GM18873 (cell line): ENCODE measurements around the gene NMT1.

ENCODE experiments used
- ATAC-seq: cut with Tn5 transposase; IDR thresholded peaks from one replicate; pipeline ENCODE4 v1.9.1; 2021; ENCODE audit warnings: mild to moderate bottlenecking, moderate library complexity, moderate number of reproducible peaks; ENCODE audit not compliant: unreplicated experiment, low FRiP score

The NMT1 gene

DNA sequence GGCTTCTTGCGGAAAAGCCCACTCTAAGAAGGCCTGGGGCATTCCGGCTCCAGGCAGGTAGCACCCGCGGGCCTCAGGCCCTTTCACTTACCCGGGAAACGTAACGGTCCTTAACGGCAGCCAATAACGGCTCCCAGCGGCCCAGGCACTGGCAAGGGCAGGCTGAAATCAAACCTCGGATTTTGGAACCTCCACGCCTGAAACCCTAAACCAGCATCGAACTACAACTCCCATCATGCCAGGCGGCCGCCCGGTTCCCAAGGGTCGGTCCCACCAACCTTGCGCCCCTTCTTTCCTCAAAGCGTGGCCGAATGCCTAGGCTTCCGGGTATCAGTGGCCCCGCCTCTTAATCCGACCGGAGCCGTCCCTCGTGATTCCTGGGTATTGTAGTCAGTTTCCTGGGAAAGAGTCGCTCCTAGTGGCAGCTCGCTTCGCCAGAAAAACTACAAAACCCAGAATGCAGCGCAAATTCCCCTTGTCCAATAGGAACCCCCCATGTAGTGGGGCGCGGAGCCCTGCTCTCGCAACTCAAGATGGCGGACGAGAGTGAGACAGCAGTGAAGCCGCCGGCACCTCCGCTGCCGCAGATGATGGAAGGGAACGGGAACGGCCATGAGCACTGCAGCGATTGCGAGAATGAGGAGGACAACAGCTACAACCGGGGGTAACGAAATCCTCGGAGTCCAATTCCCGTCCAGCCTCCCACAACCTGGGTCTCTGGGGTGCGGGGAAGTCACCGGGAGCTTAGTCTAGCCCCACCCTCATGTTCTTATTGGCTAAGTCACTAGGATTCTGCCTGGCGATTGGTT, at the start of gene NMT1:
NMT1 (plus strand) TSS at position 521 of the 809 bp plus-strand sequence; CDS start at position 534, 13 bp downstream.
- peak; percentile 89 for ATAC-seq

DNA sequence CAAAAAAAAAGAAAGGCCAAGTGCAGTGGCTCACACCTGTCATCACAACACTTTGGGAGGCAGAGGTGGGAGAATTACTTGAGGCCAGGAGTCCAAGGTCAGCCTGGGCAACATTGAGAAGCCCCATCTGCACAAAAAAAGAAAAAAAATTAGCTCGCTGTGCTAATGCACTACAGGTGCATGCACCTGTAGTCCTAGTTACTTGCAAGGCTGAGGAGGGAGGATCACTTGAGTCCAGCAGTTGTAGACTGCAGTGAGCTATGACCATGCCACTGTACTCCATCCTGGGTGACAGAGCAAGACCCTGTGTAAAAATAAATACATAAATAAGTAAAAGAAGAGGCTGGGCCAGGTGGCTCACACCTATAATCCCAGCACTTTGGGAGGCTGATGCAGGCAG, 49.4 kb upstream of the NMT1 start:
- ATAC-seq, result no peak

DNA sequence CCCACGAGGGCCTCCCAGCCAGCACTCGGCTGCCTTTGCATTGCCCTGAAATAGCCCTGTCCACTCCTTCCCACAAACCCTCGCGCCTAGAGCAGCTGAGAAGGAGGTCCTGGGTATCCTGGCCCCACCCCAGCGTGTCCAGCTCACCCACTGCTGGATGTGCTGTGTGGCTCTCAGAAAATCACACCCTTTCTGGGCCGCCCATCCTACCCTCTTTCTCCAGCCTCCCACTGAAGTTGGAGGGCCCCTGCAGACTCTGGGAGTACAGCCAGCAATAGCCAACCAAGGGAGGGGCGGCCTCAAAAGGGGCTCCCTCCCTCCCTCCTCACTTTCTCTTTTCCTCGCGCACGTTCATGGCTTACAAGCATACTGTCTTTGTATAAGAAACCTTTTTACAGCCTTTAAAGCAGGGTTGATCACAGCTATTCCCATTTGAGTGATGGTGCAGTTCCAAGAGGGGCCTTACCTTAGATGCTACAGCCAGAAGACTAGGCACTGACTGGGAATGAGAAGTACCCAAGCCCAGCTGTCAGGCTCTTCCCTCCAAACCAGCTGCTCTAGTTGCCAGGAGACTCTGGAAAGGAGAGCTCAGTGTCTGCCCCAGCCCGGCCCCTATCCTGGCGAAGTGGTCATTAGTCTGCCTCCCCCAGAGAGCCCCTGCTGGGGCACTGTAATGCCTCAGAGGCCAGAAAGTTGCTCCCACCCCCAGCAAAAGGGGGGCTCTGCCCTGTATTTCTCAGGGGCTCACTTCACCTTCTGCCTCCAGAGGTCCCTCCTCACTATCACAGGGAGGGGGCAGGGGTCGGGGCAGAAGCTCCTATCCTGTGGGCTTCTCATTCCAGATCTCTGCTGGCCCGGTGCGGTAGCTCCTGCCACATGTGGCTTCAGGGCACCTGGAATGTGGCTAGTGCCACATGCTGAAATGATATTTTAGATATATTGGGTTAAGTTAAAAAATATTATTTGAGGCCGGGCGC, 47.8 kb upstream of the NMT1 start:
- ATAC-seq, result no peak

DNA sequence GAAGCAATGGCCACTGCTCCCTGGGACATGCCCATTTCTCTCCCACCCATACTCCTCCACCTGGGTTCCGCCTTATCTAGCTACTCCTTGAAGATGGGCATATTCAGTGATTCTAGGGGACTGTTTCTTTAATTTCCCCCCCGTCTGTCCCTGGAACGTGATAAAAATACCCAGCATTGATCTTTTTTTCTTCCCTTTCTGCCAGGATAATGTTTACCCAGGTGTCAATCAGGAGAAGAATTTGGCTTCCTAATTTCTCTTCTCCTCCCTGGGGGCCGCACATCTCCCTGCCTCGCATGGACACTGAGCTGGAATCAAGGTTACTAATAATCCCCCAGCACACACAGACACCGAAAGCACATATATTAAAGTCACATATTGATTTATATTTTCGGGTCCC, 44.9 kb upstream of the NMT1 start:
- no peak for ATAC-seq

DNA sequence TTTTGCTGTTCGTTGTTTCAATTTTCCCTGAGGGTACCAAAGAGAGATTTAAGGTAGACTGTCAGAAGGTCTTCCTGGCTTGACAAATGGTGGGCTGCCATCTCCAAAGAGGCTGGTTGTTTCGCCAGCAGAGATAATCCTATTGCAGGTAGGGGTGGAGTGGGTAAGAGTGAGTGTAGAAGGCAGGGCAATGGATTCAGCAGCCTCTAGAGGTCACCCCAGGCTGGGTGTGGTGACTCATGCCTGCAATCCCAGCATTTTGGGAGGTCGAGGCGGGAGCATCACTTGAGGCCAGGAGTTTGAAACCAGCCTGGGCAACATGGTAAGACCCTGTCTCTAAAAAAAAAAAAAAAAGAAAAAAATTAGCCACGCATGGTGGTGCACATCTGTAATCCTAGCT, 44.3 kb upstream of the NMT1 start:
- no peak for ATAC-seq

DNA sequence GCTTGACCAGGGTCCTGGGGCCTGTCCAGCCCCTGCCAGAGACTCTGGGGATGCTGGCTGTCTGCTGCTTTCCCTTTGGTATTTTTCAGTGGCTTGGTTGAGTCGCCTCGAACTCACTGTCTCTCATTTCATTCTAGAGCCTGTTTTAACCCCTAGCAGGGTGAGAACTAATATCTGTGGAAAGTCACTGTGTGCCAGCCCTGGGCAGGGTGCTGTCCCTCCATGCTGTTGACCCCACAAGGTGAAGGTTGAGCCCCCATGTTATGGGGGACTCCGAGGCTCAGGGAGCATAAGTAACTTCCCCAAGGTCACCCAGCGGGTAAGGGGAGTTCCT, 42.6 kb upstream of the NMT1 start:
- no peak for ATAC-seq

DNA sequence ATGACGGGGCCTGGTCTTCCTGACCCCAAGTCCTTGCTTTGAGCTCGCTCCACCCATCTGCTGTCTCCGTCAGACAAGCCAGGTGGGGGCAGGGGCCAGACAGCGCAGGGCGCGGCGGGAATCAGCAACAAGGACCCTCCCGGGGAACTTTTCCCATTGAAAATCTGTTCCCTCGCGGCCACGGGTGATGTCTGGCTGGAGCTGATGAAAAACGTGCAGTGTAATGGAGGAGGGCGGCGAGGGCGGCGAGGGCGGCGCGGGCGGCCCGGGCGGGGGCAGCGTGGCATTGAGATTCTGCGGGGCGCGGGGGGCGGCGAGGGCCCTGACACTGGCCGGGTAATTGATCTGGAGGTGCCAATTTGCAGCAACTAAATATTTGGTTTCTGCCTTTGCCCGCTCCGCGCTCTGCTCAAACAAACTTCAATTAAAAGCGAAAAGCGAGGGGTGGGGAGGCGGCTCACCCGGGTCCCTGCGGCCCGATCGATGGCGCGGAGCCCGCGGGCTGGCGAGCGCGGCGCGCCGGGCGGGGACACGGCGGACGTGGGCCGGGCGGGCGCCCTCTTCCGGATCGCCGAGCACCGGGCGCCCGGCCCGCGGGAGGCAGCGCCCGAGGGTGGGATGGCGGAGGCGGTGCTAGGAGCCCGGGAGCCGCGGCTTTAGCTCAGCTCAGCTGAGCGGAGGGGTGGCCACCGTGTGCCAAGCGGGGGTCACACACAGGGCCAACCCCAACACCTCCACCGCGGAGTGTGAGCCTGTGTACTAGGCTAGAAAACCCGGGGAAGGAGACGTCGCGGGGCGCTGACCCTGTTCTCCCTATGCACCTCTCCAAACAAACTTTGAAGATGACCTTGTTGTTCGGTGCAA, 42.0 kb upstream of the NMT1 start:
- ATAC-seq, result no peak

DNA sequence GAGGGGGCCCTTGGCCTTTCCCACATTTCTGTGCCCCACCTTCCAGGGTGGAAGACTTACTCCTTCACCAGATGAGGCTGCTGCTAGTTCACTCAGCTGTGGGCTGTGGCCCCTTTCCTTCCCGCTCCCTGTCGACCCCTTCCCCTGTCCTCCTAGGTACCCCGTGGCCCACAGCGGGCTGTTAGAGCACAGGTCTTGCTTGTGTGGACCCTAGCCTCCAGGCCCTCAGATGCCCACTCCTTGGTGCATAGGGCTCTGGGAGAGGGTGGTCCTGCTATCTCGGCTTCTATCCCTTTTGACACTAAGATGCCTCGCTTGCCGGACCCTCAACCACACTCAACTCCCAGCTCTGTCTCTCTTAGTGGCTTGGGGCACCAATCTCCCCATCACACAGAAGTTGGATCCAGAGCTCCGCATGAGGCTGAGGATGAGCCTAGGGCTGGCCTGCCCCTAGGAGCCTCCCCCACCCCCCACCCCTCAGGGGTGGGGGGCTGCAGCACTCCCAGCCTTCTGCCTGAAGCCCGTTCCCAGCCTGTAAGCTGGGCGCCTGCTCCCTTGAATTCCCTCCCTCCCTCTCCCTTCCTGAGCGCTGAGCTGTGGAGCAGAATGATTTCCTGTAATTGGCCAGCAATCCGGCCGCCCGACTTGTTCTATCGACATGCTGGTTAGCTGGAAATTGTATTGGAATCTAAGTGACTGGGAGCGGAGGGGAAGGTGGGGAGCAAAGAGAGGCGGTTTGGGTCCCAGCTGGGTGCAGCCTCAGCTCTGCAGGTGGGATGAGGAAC, 40.6 kb upstream of the NMT1 start:
- ATAC-seq, result no peak

DNA sequence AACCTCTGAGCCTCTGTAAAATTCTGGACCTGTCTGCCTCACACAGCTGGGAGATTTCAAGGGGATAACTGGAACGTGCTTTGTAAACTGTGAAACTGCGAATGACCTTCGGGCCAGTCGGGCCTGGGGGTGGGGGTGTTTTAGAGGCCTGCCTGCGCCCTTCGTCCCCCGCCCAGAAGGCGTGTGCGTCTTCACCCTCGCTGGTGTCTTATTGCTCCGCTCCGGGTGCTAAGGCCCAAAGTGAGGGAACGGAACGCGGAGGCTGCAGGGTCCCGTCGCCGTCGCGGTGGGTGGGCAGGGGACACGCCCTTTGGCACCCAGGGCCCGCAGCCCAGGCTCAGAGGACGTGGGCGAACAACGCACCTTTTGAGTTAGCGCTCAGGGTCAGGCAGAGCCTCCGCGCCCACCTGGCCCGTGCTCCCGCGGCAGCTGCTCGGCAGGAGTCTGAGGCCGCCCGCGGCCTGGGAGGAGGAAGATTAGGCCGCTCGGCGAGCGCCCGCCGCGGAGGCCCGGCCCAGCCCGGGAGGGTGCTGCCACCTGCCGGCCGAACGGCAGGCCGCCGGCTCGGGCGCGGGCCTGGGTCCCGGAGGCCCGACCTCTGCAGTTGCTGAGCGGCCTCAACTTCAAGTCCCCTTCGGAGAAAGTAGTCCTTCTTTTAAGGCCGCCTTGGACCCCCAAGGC, 39.4 kb upstream of the NMT1 start:
- ATAC-seq, result no peak

DNA sequence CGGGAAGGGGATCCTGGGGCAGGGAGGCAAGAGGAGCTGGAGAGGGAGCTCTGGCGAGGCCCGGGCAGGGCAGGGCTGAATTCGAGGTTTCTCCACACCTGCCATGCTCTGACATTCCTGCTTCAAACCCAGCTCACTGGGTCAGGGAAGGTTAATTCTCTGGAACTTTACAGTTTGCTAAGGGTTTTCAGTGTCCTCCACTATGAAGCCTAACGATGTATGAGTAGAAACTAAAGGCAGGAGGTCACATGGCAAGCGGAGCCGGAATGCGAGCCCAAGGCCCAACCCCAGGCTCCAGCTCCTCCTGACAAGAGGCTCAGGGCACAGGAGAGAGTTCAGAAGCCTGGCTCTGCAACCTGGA, 38.8 kb upstream of the NMT1 start:
- no peak for ATAC-seq

DNA sequence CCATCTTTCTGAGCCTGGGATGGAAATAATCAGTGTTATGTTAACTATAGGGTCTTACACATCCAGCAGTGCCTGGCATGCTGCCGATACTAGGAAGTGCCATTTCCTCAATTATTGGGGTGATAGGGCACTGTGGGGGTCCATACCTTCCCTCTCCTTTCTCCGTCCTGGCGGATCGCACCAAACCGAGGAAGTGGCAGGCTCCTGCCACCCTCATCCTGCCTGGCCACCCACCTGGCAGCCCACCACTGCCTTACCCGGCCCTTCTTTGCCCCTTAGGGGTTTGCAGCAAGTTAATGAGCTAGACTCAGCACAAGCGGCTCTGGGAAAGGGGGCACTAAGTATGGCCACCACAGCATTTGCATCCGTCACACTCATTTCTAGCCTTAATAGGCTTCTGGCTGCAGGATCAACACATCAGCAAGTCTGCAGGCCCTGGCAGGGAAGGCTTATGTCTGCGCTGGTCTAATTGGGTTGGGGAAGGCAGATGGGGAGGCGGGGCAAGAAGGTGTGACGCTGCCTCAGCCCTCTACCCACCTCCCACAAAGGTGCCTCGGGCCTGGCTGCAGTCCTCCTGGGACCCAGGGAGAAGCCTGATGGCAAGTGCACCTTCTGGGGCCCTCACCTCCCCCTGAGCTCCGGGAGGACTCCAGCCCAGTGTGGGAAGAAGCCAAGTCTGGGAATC, 38.3 kb upstream of the NMT1 start:
- no peak for ATAC-seq

DNA sequence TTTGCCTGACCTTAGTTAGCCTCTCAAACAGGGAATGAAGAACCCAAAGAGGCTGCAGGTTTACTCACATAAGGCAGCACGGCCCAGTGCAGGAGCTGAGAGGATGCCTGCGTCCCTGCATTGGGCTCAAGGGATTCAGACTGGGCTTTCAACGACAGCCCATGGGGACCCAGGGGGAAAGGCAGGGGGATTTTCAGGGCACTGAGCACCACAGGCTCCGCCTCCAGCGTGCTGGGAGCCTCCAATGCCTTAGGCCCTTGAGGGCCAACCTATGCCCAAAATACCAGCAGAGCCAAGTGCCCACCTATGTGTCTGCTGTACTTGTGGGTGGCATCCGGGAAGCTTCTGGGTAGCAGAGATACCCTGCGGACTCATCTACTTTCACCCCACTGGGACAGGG, 32.0 kb upstream of the NMT1 start:
- no peak for ATAC-seq

DNA sequence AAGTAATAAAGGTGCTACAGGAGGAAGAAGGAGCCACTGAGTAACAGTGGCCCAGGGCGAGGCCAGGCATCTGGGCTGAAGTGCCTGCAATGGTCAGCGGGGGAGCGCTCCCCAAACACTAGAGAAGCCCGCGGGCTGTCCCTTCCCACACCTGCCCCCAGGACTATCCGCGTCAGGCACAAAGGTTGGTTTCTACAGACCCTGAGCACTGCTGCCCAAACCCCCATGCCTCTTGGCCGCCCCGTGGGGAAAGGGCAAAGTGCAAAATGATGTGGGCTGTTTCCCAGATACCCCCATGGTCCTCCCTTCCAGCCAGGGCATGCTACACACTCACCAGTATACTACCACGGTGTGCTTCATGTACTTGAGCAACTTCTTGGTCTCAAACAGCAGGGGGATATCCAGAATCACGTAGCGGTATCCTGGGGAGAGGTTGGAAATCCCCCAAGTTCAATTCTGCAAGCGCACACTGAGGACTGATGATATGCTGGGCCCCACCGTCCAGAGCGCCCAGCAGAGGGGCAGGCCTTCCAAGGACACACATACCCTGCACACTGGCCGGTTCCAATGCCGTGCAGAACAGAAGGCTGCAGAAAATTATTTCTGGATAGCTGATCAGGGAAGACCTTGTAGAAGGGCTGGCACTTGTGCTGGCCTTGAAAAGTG, 31.2 kb upstream of the NMT1 start:
- no peak for ATAC-seq

DNA sequence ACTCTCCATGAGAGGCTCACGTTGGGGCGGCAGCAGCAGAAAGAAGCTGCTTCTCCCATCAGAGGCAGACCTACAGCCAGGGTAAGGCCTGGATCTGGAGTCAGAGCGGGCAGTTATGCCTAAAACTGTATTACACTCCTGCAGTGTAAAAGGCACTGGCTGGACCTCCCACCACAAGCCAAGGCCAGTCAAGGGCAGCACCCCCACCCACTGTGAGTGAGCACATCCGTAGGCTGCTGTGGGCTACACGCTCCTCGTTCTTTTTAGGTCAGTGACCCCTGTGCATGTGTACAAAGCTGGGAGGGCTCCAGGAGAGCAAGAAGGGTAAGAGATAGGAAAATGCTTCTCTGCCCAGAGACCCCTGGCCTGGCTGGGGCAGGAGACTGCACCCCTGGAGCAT, 30.4 kb upstream of the NMT1 start:
- no peak for ATAC-seq

DNA sequence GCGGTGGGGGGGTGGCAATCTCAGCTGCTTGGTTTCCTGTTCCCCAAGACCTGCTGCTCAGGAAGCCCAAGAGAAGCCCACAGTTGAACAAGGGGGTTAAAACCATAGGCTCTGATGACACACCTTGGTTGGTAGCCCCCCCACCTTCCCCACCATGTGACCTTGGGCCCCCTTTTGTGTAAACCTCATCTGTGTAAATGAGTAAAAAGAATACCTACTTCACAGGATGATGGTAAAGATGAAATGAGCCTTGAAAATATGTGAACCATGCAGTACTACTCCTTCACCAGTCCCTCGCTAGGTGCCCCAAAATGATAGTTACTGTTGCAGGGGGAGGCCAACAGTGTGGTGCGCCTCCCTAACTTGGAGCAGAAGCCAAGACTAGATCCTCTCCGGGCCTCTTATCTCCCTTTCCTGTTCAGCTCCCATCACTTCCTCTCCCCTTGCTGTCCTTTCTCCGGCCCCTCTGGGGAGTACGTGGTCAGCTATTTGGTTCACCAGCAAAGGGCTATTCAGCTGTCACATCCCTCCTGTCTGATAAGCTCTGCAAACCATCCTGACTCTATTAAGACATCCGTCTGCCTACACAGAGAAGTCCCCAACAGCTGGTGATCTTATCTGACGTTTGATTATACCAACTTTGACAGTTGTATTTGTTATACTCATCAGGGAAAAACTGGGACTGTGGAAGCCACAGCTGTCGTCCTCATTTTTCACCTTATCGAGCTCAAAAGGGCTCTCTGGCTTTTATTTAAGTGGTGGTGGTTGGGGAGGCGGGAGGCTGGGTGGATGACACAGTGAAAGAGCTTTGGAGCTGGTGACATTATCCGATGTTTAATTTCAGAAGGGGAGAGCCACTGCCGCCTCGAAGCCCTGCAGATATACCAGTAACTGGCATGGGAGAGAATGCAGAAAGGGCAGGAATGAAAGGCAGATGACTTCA, 29.6 kb upstream of the NMT1 start:
- no peak for ATAC-seq

DNA sequence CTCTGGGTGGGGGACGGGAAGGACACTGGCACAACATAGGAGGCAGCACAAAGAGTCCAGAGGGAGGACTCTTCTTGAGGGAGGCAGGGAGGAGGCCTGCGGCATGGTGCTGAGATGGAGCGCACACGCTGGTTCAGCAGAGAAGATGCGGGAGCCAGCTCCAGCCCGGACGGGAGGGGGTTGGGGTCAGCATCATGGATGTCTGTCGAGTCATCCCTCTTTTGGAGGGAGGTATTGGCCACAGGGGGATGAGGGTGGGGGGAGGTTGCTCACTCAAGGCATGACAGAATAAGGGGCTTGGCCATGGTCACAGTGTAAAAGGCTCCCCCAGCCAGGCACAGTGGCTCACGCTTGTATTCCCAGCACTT, 29.0 kb upstream of the NMT1 start:
- no peak for ATAC-seq

DNA sequence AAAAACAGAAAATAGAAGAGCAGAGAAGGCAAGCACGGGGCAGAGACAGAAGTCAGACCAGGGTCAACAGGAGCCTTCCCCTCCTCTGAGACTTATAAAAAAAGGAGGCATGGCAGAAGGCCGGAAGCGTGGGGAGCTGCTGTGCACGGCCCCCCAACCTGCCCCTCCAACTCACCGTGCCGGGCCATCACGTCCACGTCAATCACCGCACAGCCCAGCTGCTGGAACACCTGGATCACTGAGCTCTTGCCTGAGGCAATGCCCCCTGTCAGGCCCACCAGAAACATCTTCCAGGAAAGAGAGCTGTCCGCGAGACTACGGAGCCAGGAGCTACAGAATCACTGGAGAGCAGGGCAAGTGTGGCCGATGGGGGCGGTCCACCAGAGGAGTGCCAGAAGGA, 26.5 kb upstream of the NMT1 start:
- ATAC-seq, result no peak
